GM19239 (cell line): Measurements from ENCODE around the gene RSPH10B.
"Not testable (repeated sequence)": the region's sequence is repeated elsewhere in the genome, so short reads cannot be mapped to it uniquely, and the experiment has no call there.

Experiments
- DNase-seq: peaks from one replicate; pipeline ENCODE4 v3.0.0; 2011; ENCODE audit warnings: low spot score; ENCODE audit not compliant: insufficient read length
- FAIRE-seq: peaks from 2 replicates; lab custom pipeline; 2011; peaks lifted over from hg19 to GRCh38; lab: Jason Lieb, UNC

Gene RSPH10B

GRCh38 chr7:5931250-5931649 is 39.2 kb downstream of the RSPH10B start:
- not testable (repeated sequence) for DNase-seq, FAIRE-seq

DNA sequence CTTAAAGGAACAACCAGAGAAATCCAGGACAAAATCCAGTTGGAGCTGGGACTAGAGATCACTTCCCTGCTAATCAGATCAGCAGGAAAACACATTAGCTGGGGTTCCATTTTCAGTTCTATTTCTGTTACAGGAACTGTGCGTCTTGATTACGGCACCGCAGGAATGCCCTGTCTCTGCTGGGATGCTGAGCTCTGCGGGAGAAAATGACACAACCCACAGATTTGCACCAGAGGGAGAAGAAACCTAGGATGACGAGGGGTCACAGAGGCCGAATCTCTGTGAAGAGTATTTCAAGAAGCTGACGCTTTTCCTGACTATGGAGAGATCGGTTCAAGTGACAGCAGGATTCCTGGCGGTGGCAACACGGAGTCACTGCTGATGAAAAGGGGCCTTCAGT is 40.2 kb downstream of the RSPH10B start:
- not testable (repeated sequence) for FAIRE-seq

DNA sequence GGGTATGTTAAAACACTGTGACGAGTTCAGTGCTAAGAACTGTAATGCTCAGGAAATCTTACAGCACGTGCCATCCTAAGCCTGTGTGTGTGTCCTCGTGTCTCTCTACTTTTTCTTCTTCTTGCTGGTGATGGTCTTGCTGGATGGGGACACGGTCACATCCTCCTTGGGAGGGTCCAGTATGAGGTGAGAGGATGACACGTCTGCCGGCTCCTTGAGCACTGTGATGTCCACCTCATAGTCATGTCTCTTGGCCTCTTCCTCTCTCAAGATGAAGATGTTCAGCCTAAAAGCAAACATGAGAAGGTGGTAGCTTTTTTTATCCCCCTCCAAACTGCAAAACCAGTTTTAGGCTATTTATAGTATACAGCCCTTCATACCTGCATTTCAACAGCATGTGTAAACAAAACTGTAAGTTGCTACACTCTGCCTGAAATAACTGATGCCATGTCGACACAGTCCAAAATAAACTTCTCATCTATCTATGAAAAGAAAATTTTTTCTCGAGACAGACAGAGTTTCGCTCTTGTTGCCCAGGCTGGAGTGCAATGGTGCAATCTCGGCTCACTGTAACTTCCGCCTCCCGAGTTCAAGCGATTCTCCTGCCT is 44.1 kb downstream of the RSPH10B start:
- not testable (repeated sequence) for DNase-seq, FAIRE-seq

More for the DNA sequence above, 40.2 kb downstream of the RSPH10B start:
- DNase-seq = not testable (repeated sequence)

GRCh38 chr7:5924630-5925029 is 45.9 kb downstream of the RSPH10B start:
- DNase-seq, FAIRE-seq: not testable (repeated sequence)

DNA sequence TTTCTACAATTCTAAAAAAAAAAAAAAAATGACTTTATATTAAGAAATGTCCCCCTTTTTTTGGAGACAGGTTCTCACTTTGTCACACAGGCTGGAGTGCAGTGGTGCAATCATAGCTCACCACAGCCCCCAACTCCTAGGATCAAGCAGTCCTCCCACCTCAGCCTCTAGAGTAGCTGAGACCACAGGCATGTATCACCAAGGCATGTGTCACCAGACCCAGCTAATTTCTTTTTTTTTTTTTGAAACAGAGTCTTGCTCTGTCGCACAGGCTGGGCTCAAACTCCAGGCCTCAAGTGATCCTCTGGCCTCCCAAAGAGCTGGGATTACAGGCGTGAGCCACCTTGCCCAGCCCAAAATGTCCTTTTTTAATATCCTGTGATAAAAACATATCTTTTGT is 46.3 kb downstream of the RSPH10B start:
- DNase-seq, FAIRE-seq: not testable (repeated sequence)

GRCh38 chr7:5916529-5916928 is 54.0 kb downstream of the RSPH10B start:
- not testable (repeated sequence) for DNase-seq, FAIRE-seq

- not testable (repeated sequence) for DNase-seq, FAIRE-seq
Observed at GRCh38 chr7:5908835-5909234, 61.7 kb downstream of the RSPH10B start.

DNA sequence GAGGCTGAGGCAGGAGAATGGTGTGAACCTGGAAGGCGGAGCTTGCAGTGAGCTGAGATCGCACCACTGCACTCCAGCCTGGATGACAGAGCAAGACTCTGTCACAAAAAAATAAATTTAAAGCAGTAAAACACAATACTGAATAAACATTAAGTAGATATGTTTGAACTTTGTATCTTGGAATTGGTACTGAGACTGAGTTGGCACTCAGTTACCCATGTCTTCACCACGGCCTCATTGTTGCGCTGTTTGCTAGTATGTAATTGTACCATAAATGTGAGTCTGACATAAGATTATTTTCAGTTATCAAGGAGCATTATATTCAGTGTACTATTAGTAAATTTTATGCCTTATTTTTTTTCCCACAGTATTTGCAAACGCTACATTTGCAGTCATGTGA is 65.8 kb downstream of the RSPH10B start:
- not testable (repeated sequence) for FAIRE-seq, DNase-seq

- not testable (repeated sequence) for FAIRE-seq, DNase-seq
Observed at GRCh38 chr7:5903002-5903401, 67.5 kb downstream of the RSPH10B start.

GRCh38 chr7:5898480-5899224 is 71.8 kb downstream of the RSPH10B start, which contains the start of gene CCZ1:
CCZ1 (plus strand) TSS chr7:5898733; CDS start chr7:5898800, 67 bp downstream.
- DNase-seq = not testable (repeated sequence)
- FAIRE-seq = peak; percentile 90

- DNase-seq, FAIRE-seq: not testable (repeated sequence)
Observed at GRCh38 chr7:5897369-5897919, 73.0 kb downstream of the RSPH10B start.

DNA sequence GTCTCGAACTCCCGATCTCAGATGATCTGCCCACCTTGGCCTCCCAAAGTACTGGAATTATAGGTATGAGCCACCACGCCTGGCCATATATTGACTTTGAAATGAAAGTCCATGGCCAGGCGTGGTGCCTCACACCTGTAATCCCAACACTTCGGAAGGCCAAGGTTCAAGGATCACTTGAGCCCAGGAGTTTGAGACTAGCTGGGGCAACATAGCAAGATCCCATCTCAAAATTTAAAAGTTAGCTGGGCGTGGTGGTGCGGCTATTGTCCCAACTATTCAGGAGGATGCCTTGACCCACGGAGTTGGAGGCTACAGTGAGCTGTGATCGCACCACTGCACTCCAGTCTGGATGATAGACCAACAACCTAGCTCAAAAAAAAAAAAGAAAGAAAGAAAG is 78.0 kb downstream of the RSPH10B start:
- no peak for FAIRE-seq
- no peak for DNase-seq

- not testable (repeated sequence) for DNase-seq, FAIRE-seq
Observed at GRCh38 chr7:5890244-5890643, 80.2 kb downstream of the RSPH10B start.

DNA sequence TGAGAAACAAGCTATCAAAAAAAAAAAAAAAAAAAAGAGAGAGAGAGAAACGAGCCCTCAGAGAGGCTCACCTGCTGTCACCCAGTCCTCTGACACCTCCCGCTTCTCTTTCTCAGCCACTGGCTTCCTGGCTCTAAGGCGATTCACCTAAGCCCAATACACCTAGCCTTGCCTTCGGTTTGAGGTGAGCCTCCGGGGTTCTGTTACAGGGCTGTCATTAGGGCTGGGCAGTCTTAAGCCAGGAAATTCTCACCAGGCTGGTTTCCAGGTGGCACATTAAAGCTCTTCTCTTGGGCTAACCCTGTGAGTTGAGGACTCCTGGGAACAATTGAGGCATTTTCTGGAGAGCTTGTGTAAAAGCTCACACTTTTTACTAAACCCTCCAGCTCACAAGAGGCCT is 82.5 kb downstream of the RSPH10B start:
- FAIRE-seq, DNase-seq: not testable (repeated sequence)

GRCh38 chr7:5884431-5884830 is 86.1 kb downstream of the RSPH10B start:
- FAIRE-seq, DNase-seq: not testable (repeated sequence)

GRCh38 chr7:5880106-5880505 is 90.4 kb downstream of the RSPH10B start:
- not testable (repeated sequence) for DNase-seq, FAIRE-seq

DNA sequence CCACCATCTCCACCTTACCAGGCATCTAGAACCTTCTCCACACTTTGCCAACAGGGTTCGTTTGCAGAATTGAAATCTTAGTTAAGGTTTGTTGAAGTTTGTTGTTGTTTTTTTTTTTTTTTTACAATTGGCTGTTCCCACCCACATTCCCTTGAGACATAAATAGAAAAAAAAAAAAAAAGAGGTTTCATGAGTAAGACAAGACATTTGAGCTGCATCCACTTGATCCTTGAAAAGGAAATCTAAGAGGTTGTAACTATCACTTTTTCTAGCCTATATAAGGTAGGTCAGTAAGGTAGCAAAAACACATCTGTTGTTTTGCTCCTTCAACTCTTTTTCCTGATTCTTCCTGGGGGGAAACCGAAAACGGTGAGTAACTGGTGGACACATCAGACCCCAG is 90.9 kb downstream of the RSPH10B start:
- not testable (repeated sequence) for DNase-seq, FAIRE-seq
